GM12878 (cell line): ENCODE measurements around the gene EFCAB7. TPM values are rescaled to one million over a fixed set of nuclear protein-coding genes. Genes with fewer than 3 reads are reported as not detected.

Source experiments
- ATAC-seq: fragments of 200-7000 bp; cut with Tn5 transposase; 3 replicates; pipeline ENCODE4 v1.9.1; 2020; ENCODE audit warnings: mild to moderate bottlenecking, moderate library complexity
- BruUV-seq: library from RNA; stranded (reverse); fragments of 400-500 nt; replicated peaks from 2 replicates; lab custom pipeline; 2021; lab: Mats Ljungman, UMichigan
- CTCF ChIA-PET: fragments of 300-600 bp; sonication (Branson Sonifier 250); formaldehyde crosslinking; extraction: SDS; loops from one replicate; lab custom pipeline; 2021; ENCODE audit warnings: inconsistent platforms; lab: Yijun Ruan, JAX
- POLR2A ChIA-PET: fragments of 350-600 bp; formaldehyde crosslinking; extraction: SDS; loops from one replicate; lab custom pipeline; 2021; ENCODE audit warnings: inconsistent platforms; lab: Charles Lee
- RAD21 ChIA-PET: fragments of 300-600 bp; sonication (Branson Sonifier 250); formaldehyde crosslinking; loops from one replicate; lab custom pipeline; 2023; ENCODE audit warnings: antibody characterized with exemption; ENCODE audit not compliant: unreplicated experiment; lab: Charles Lee
- SMC1A ChIA-PET: fragments of 300-600 bp; sonication (Branson Sonifier 250); formaldehyde crosslinking; loops from one replicate; lab custom pipeline; 2023; ENCODE audit not compliant: unreplicated experiment, uncharacterized antibody; lab: Charles Lee
- DNase-seq: peaks from one replicate; pipeline ENCODE4 v3.0.0-alpha.2; 2011; ENCODE audit warnings: low read depth, low spot score
- FAIRE-seq: peaks from 3 replicates; lab custom pipeline; 2011; peaks lifted over from hg19 to GRCh38; lab: Jason Lieb, UNC
- H2AFZ ChIP-seq: 2 replicates; pipeline ENCODE4 v1.6.0; 2011; ENCODE audit warnings: low read depth, low read length, control low read depth; ENCODE audit not compliant: control insufficient read depth
- H3K27ac ChIP-seq: 2 replicates; pipeline ENCODE4 v1.5.1; 2011; ENCODE audit warnings: control low read depth; ENCODE audit not compliant: control insufficient read depth, insufficient read depth
- H3K27me3 ChIP-seq, 2 experiments: replicated peaks in 1 of 2; 2 replicates each; pipeline versions ENCODE4 v1.6.0 to v1.6.1; 2011; ENCODE audit warnings: low read length in 1 of 2; ENCODE audit not compliant: control insufficient read depth in 2 of 2, insufficient read depth in 2 of 2
- H3K36me3 ChIP-seq, 2 experiments: 2 replicates each; pipeline ENCODE4 v1.5.1; 2011; ENCODE audit warnings: low read length in 1 of 2; ENCODE audit not compliant: control insufficient read depth in 2 of 2, insufficient read depth in 2 of 2
- H3K4me1 ChIP-seq: 2 replicates; pipeline ENCODE4 v1.6.1; 2011; ENCODE audit warnings: mild to moderate bottlenecking, low read length, moderate library complexity, mixed read lengths; ENCODE audit not compliant: control insufficient read depth, insufficient read depth
- H3K4me2 ChIP-seq: 2 replicates; pipeline ENCODE4 v1.6.0; 2011; ENCODE audit warnings: control low read depth; ENCODE audit not compliant: control insufficient read depth, insufficient read depth
- H3K4me3 ChIP-seq: fragments of 200-600 bp; sonication (generic); 2 replicates; pipeline ENCODE4 v1.5.1; 2016
- H3K79me2 ChIP-seq: 2 replicates; pipeline ENCODE4 v1.6.0; 2011; ENCODE audit warnings: low read length; ENCODE audit not compliant: control insufficient read depth, insufficient read depth
- H3K9ac ChIP-seq: 2 replicates; pipeline ENCODE4 v1.8.0; 2011; ENCODE audit warnings: low read length, control low read depth, mixed read lengths; ENCODE audit not compliant: control insufficient read depth, insufficient read depth
- H3K9me3 ChIP-seq: replicated peaks from 3 replicates; pipeline ENCODE4 v1.5.1; 2011; ENCODE audit warnings: mild to moderate bottlenecking, low read length; ENCODE audit not compliant: control insufficient read depth, insufficient read depth
- H4K20me1 ChIP-seq: 2 replicates; pipeline ENCODE4 v1.6.0; 2011; ENCODE audit not compliant: control insufficient read depth, insufficient read depth
- CBX3 ChIP-seq: fragments of 200-600 bp; sonication (generic); IDR thresholded peaks from 2 replicates; pipeline ENCODE4 v1.6.1; 2016; ENCODE audit warnings: low read depth, borderline replicate concordance
- ELK1 ChIP-seq: IDR thresholded peaks from 2 replicates; pipeline ENCODE4 v1.6.1; 2012; ENCODE audit warnings: low read depth, low read length, improper control_type of control experiment
- ETV6 ChIP-seq, 2 experiments: fragments of 450-650 bp in 1 of 2; IDR thresholded peaks in 1 of 2; conservative IDR thresholded peaks in 1 of 2; 2 replicates each; pipeline ENCODE4 v1.6.1; 2014; ENCODE audit warnings: antibody characterized with exemption in 1 of 2, borderline replicate concordance in 1 of 2, low read depth in 1 of 2, mild to moderate bottlenecking in 1 of 2, moderate library complexity in 1 of 2
- GATAD2B ChIP-seq: fragments of 450-650 bp; conservative IDR thresholded peaks from 2 replicates; pipeline ENCODE4 v1.6.1; 2017; ENCODE audit warnings: low read depth, mild to moderate bottlenecking, moderate library complexity
- IKZF2 ChIP-seq, 2 experiments: fragments of 450-650 bp; IDR thresholded peaks; 2 replicates each; pipeline ENCODE4 v1.6.1; 2017; ENCODE audit warnings: mild to moderate bottlenecking in 2 of 2, moderate library complexity in 2 of 2
- KDM1A ChIP-seq: fragments of 200-600 bp; sonication (generic); IDR thresholded peaks from 2 replicates; pipeline ENCODE4 v1.6.1; 2016; ENCODE audit warnings: borderline replicate concordance
- KLF5 ChIP-seq: fragments of 450-650 bp; IDR thresholded peaks from 2 replicates; pipeline ENCODE4 v1.6.1; 2014; ENCODE audit warnings: mild to moderate bottlenecking; ENCODE audit not compliant: partially characterized antibody
- MEF2B ChIP-seq: fragments of 450-650 bp; IDR thresholded peaks from 2 replicates; pipeline ENCODE4 v1.6.1; 2018; ENCODE audit warnings: mild to moderate bottlenecking, moderate library complexity; ENCODE audit not compliant: partially characterized antibody, poor library complexity, severe bottlenecking
- NFIC ChIP-seq: IDR thresholded peaks from 2 replicates; pipeline ENCODE4 v1.6.1; 2012; ENCODE audit warnings: low read depth, mild to moderate bottlenecking, inconsistent platforms, low read length, moderate library complexity
- PML ChIP-seq: IDR thresholded peaks from 2 replicates; pipeline ENCODE4 v1.6.1; 2012; ENCODE audit warnings: low read length, inconsistent platforms
- POU2F2 ChIP-seq: IDR thresholded peaks from 3 replicates; pipeline ENCODE4 v1.6.1; 2011; ENCODE audit warnings: low read depth, mild to moderate bottlenecking, low read length, borderline replicate concordance
- REST ChIP-seq: IDR thresholded peaks from 2 replicates; pipeline ENCODE4 v1.6.1; 2012; ENCODE audit warnings: mild to moderate bottlenecking, low read depth, low read length
- STAT3 ChIP-seq: IDR thresholded peaks from 2 replicates; pipeline ENCODE4 v1.6.1; 2011; ENCODE audit warnings: low read depth, low read length, improper control_type of control experiment
- TCF12 ChIP-seq: IDR thresholded peaks from 2 replicates; pipeline ENCODE4 v1.6.1; 2011; ENCODE audit warnings: low read depth, mild to moderate bottlenecking, low read length
- TCF3 ChIP-seq: IDR thresholded peaks from 2 replicates; pipeline ENCODE4 v1.6.1; 2012; ENCODE audit warnings: low read depth, mild to moderate bottlenecking, low read length, borderline replicate concordance; ENCODE audit not compliant: insufficient read depth
- USF1 ChIP-seq: IDR thresholded peaks from 2 replicates; pipeline ENCODE4 v1.6.1; 2011; ENCODE audit warnings: borderline replicate concordance, low read depth, mild to moderate bottlenecking, moderate library complexity, mixed read lengths, low read length; ENCODE audit not compliant: insufficient read depth; ENCODE audit errors: extremely low read length
- ZNF24 ChIP-seq: fragments of 450-650 bp; IDR thresholded peaks from 2 replicates; pipeline ENCODE4 v1.6.1; 2017; ENCODE audit warnings: antibody characterized with exemption, mild to moderate bottlenecking
- WGBS: methylation state at CpG from one replicate; pipeline ENCODE4 v1.1.6; 2016; ENCODE audit warnings: low lambda C conversion rate; ENCODE audit not compliant: insufficient replicate concordance, insufficient coverage; ENCODE audit errors: missing lambda C conversion rate; 5-methylcytosine and 5-hydroxymethylcytosine counted together
- in situ Hi-C: fragments of 300-500 bp; cut with MboI; formaldehyde crosslinking; loops from 9 replicates; pipeline ENCODE4 v1.14.3; 2018; ENCODE audit warnings: mixed read lengths
- intact Hi-C: fragments of 100-400 bp; cut with micrococcal nuclease; formaldehyde crosslinking; loops from one replicate; pipeline ENCODE4 v1.14.2; 2022; ENCODE audit not compliant: unreplicated experiment
- polyA plus RNA-seq, 11 experiments: library from polyadenylated mRNA; depleted of rRNA in 4 of 11; unstranded in 6 of 11; stranded (reverse) in 5 of 11; fragments of >200 nt; fragmentation: Nextera tagmentation in 4 of 11; fragmentation: Illumina TruSeq in 1 of 11; extraction: Ambion mirVana in 4 of 11; extraction: Trizol in 1 of 11; gene quantifications; 1 replicate in 1 of 11; 2 replicates in 10 of 11; pipeline versions ENCODE4 v1.2.1 to v1.2.3, GENCODE V29; 2011 to 2016; ENCODE audit warnings: inconsistent platforms in 2 of 11, missing spikeins in 2 of 11, low read depth in 1 of 11
- total RNA-seq, 4 experiments: library from RNA; depleted of rRNA in 3 of 4; stranded (reverse); fragments of >200 nt in 3 of 4; fragmentation: Illumina TruSeq in 1 of 4; extraction: Trizol in 1 of 4; gene quantifications; 2 replicates each; pipeline versions ENCODE4 v1.2.1 to v1.2.3, GENCODE V29; 2013 to 2021

Gene EFCAB7
- total and polyA plus RNA-seq, 10 of the 15 experiments (the other 5 are each of a cell fraction or from before 2014, with no cell fraction given) = 4.4 to 9.8 (median 5.7) TPM

GRCh38 chr1:63480057-63480456, 43.3 kb upstream of the EFCAB7 start:
- RAD21 ChIA-PET = no interaction called here
- POLR2A ChIA-PET = no interaction called here
- CTCF ChIA-PET = no interaction called here
- 100% methylated on average over 1 of the region's 1 CpG for WGBS
- in situ Hi-C loops = no loop called here
- H3K4me2 ChIP-seq = no peak overlapping the region
- H3K27me3 ChIP-seq = no peaks in the 10 kb centered on the region
- SMC1A ChIA-PET = interaction anchor here (1.5 kb wide), 1 partner anchor 9 kb away, joined by 4 read pairs; no protein-coding TSS in a partner anchor
- BruUV-seq = no TSS peak
- DNase-seq (no peak), ATAC-seq (no peak), FAIRE-seq (peak; percentile 38)
- H4K20me1 ChIP-seq = no peaks in the 10 kb centered on the region
- no peaks in the 10 kb centered on the region for H3K36me3 ChIP-seq
- intact Hi-C loops = no loop called here
- H3K9ac ChIP-seq = no peak overlapping the region
- H3K27ac ChIP-seq = no peak overlapping the region
- no peak overlapping the region for H3K4me3 ChIP-seq
- no peaks in the 10 kb centered on the region for H3K79me2 ChIP-seq
- TF ChIP-seq ETV6 (conservative IDR thresholded peaks at IDR 0.05 in 1 of 2, IDR thresholded peaks at IDR 0.05 in 1 of 2; ENCODE audit: borderline replicate concordance in 1 of 2, low read depth in 1 of 2) (no peak), ELK1 (no peak), ZNF24 (no peak), USF1 (no peak), REST (no peak), MEF2B (no peak), CBX3 (no peak), PML (no peak), STAT3 (no peak), NFIC (no peak), GATAD2B (no peak), TCF12 (no peak), KDM1A (no peak), TCF3 (no peak), POU2F2 (no peak), IKZF2 (IDR thresholded peaks at IDR 0.05) (no peak), KLF5 (no peak)
- H2AFZ ChIP-seq = no peak overlapping the region
- H3K9me3 ChIP-seq = no peaks in the 10 kb centered on the region
- H3K4me1 ChIP-seq = no peaks in the 10 kb centered on the region
